Right lobe of liver (tissue), 6 donors: ENCODE results near the gene TYR. TPM values are rescaled to one million over a fixed set of nuclear protein-coding genes. Genes with fewer than 3 reads are reported as not detected.

Experiments used
- ATAC-seq, 4 donors: fragments of 200-7000 bp; cut with Tn5 transposase; one replicate each; pipeline ENCODE4 v1.9.1; 2020; ENCODE audit warnings: mild to moderate bottlenecking in 4 of 4, moderate library complexity in 4 of 4
- DNase-seq, 3 donors: peaks; one replicate each; pipeline ENCODE4 v3.0.0-alpha.2; 2020
- H3K27ac ChIP-seq, 3 donors: fragments of 200-600 bp; one replicate each; pipeline ENCODE4 v1.8.0; 2022
- H3K27me3 ChIP-seq, 2 donors: fragments of 200-600 bp; one replicate each; pipeline ENCODE4 v1.8.0; 2022
- H3K36me3 ChIP-seq, 4 donors: fragments of 200-600 bp; sonication (generic) in 1 of 4; one replicate each; pipeline versions ENCODE4 v1.5.1 to v1.8.0; 2017 to 2022; ENCODE audit warnings: control low read depth in 1 of 4
- H3K4me1 ChIP-seq, 4 donors: fragments of 200-600 bp; sonication (generic) in 1 of 4; one replicate each; pipeline versions ENCODE4 v1.5.1 to v1.8.0; 2017 to 2022; ENCODE audit warnings: control low read depth in 1 of 4
- H3K4me3 ChIP-seq, 3 donors: fragments of 200-600 bp; one replicate each; pipeline ENCODE4 v1.8.0; 2022
- H3K9me3 ChIP-seq, 4 donors: fragments of 200-600 bp; sonication (generic) in 1 of 4; one replicate each; pipeline versions ENCODE4 v1.5.1 to v1.8.0; 2017 to 2022; ENCODE audit warnings: control low read depth in 1 of 4
- POLR2A ChIP-seq: fragments of 450-650 bp; IDR thresholded peaks from one replicate; pipeline ENCODE4 v1.6.1; 2017; ENCODE audit warnings: antibody characterized with exemption, mild to moderate bottlenecking
- WGBS: methylation state at CpG from one replicate; pipeline ENCODE4 v1.1.6; 2018; ENCODE audit warnings: low coverage, low lambda C conversion rate; ENCODE audit not compliant: insufficient coverage; ENCODE audit errors: missing lambda C conversion rate; 5-methylcytosine and 5-hydroxymethylcytosine counted together
- intact Hi-C, 2 donors: fragments of 100-400 bp; cut with DNase I; formaldehyde crosslinking; loops; one replicate each; pipeline versions ENCODE4 v1.11.2 to v1.14.1; 2022
- total RNA-seq, 6 experiments: library from RNA; depleted of rRNA in 2 of 6; stranded (reverse); fragments of >200 nt in 2 of 6; fragmentation: NEBNext Ultra II Directional in 3 of 6; extraction: Animal tissue kit (Norgen Biotek cat#: 25700) in 3 of 6; gene quantifications; one replicate each; pipeline versions ENCODE4 v1.1.0 to v1.2.4, GENCODE V29; 2016 to 2023
- TF ChIP-seq, protein P1 (sequence below), 4 donors: fragments of 200-600 bp in 3 of 4; fragments of 450-650 bp in 1 of 4; IDR thresholded peaks; one replicate each; pipeline versions ENCODE4 v1.5.1 to v1.8.0; 2016 to 2022; ENCODE audit warnings: antibody characterized with exemption in 4 of 4, mild to moderate bottlenecking in 2 of 4
- donor health status: DM: no; HTN: yes; CAD: no.
- donor health status: DM: no; HTN: no; CAD: no.
- donor health status: DM: no; HTN: no; CAD: no.
- donor health status: DM: no; HTN: yes; CAD: no.
- donor health status: DM: no; HTN: yes; CAD: no.

TYR gene
- total RNA-seq, 6 experiments from 2014 or later: not detected

DNA sequence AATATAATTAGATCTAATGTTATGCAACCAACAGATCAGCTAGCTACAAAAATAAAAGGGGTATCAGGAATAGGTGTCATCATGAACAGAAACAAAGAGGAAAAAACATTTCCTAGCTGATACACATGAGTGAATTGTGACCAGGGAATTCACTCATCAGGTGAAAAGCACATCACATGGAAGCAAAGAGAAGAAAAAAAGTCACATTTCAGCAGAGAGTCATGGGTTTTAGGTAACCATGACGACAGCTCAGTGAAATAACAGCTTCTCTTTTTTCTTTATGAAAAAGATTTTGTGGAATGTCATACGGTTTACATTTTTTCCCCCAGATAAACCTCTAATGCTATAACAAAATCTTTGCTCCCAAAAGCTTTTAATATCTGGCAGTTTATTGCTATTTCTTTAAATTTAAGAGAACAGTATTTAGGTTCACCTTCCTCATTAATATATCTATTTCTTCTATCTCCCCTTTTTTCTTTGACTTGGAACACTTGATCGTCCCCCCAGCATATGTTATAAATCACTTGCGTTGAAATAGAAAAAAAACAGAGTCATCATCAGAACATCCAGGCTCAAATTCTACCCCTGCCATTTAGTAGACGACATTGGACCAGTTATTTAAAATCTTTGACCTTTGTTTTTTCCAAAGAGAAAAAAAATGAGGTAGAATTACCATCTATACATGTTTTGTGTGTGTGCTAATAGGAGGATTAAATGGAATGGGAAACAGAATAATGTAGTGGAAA is 5.3 kb downstream of the TYR start:
- intact Hi-C loops: no loop called here
- Histone ChIP-seq H3K27ac (no peak overlapping the region), H3K4me3 (no peak overlapping the region), H3K4me1 (no peaks in the 10 kb centered on the region), H3K27me3 (no peaks in the 10 kb centered on the region), H3K9me3 (no peaks in the 10 kb centered on the region), H3K36me3 (no peaks in the 10 kb centered on the region)
- TF ChIP-seq, protein P1, sequence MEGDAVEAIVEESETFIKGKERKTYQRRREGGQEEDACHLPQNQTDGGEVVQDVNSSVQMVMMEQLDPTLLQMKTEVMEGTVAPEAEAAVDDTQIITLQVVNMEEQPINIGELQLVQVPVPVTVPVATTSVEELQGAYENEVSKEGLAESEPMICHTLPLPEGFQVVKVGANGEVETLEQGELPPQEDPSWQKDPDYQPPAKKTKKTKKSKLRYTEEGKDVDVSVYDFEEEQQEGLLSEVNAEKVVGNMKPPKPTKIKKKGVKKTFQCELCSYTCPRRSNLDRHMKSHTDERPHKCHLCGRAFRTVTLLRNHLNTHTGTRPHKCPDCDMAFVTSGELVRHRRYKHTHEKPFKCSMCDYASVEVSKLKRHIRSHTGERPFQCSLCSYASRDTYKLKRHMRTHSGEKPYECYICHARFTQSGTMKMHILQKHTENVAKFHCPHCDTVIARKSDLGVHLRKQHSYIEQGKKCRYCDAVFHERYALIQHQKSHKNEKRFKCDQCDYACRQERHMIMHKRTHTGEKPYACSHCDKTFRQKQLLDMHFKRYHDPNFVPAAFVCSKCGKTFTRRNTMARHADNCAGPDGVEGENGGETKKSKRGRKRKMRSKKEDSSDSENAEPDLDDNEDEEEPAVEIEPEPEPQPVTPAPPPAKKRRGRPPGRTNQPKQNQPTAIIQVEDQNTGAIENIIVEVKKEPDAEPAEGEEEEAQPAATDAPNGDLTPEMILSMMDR (IDR thresholded peaks at IDR 0.05): no peak
- no peak for TF ChIP-seq POLR2A
- no peak for DNase-seq
- ATAC-seq: no peak
- 30% methylated on average over 5 of the region's 5 CpGs for WGBS

DNA sequence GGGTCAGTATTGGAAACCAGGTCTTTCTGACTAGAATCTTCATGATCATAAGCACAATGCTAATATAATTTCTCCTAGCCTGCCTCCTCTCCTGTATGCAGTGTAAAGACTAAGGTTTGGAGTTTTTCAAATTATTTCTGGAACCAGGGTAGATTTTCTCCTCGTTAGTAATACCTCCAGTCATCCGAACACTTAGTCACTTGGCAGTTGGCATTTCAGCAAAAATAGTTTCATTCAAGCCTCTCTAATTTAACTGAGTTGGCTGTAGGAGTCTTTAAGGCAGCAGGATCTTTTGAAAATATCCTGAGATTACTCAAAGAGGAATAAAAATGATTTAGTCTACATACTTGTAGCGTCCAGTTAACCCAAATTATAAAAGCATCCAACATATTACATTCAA is 6.3 kb downstream of the TYR start:
- Histone ChIP-seq H3K36me3 (no peaks in the 10 kb centered on the region), H3K27ac (no peak overlapping the region), H3K27me3 (no peaks in the 10 kb centered on the region), H3K9me3 (peaks cover 0 to 2% (median 0%) of the 10 kb centered on the region in 4 donors), H3K4me1 (no peaks in the 10 kb centered on the region), H3K4me3 (no peak overlapping the region)
- no peak for ATAC-seq
- no peak for TF ChIP-seq POLR2A
- TF ChIP-seq, protein P1 (IDR thresholded peaks at IDR 0.05): no peak
- no peak for DNase-seq
- 73% methylated on average over 3 of the region's 3 CpGs for WGBS
- intact Hi-C loops: no loop called here

DNA sequence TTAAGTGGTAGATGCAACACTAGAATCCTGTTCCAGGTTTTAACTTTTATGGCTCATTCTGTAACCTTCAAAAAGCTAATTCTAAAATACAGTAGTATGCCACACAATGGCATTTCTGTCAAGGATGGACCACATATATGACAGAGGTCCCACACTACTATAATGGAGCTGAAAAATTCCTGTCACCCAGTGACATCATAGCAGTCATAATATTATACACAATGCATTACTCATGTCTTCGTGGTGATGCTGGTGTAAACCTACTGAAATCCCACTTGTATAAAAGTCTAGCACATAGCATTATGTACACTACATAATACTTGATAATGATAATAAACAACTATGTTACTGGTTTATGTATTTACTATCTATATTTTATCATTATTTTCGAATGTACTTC is 12.1 kb downstream of the TYR start:
- WGBS: 48% methylated on average over 2 of the region's 2 CpGs
- Histone ChIP-seq H3K9me3 (peaks cover 0 to 2% (median 0%) of the 10 kb centered on the region in 4 donors), H3K4me3 (no peak overlapping the region), H3K27me3 (no peaks in the 10 kb centered on the region), H3K36me3 (no peaks in the 10 kb centered on the region), H3K4me1 (no peaks in the 10 kb centered on the region), H3K27ac (no peak overlapping the region)
- no peak for TF ChIP-seq POLR2A
- TF ChIP-seq, protein P1 (IDR thresholded peaks at IDR 0.05): no peak
- intact Hi-C loops: no loop called here
- DNase-seq (no peak), ATAC-seq (no peak)

DNA sequence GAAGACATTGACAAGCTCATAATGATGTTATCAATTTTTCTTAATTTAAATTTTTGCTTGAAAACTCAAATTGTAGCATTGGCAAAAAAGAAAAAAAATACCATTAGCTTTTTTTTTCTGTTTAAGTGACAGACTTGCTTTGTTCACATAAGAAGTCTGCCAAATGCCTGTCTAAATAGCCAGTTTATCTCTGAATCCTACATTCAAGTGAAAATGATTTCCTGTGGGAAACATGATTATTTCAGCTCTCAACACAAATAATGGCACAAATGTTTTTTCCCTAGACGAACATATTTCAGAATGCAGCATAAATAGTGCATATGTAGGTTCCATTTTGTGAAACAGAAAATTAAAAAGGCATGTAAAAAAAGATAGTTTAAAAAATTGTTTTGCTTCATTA is 23.5 kb downstream of the TYR start:
- Histone ChIP-seq H3K27me3 (no peaks in the 10 kb centered on the region), H3K4me3 (no peak overlapping the region), H3K27ac (no peak overlapping the region), H3K4me1 (no peaks in the 10 kb centered on the region), H3K36me3 (no peaks in the 10 kb centered on the region), H3K9me3 (no peaks in the 10 kb centered on the region)
- WGBS: 11% methylated on average over 1 of the region's 1 CpG
- DNase-seq (no peak), ATAC-seq (no peak)
- intact Hi-C loops: no loop called here
- no peak for TF ChIP-seq POLR2A
- TF ChIP-seq, protein P1 (IDR thresholded peaks at IDR 0.05): no peak
